Stimulated activated CD4-positive, alpha-beta T cell treated with anti-CD3 and anti-CD28 coated beads, Interleukin-4, amount 100 ng/mL, for 48 hours (primary cell): Measurements from ENCODE around the gene FALEC.
"Not testable (repeated sequence)": the region's sequence is repeated elsewhere in the genome, so short reads cannot be mapped to it uniquely, and the experiment has no call there.

ENCODE experiments used
- DNase-seq, 2 donors: peaks; one replicate each; pipeline ENCODE4 v3.0.0-alpha.2; 2020; ENCODE audit warnings: low read depth in 2 of 2

The FALEC gene

GRCh38 chr1:150558761-150559655 is 43.5 kb downstream of the FALEC start:
- no peak for DNase-seq

GRCh38 chr1:150559656-150560010 is 44.1 kb downstream of the FALEC start:
- DNase-seq, result no peak

- DNase-seq, result peak in 1 of 2 donors; percentile 71
These were observed 44.5 kb downstream of the FALEC start for GRCh38 chr1:150560011-150560438.

- peak; percentile 84 for DNase-seq
These were observed 45.2 kb downstream of the FALEC start for GRCh38 chr1:150560576-150561253.

- peak in 1 of 2 donors; percentile 72 for DNase-seq
These were observed 45.9 kb downstream of the FALEC start for GRCh38 chr1:150561254-150561973.

GRCh38 chr1:150561974-150562445 is 46.5 kb downstream of the FALEC start:
- peak; percentile 89 for DNase-seq

GRCh38 chr1:150562446-150563339 is 47.1 kb downstream of the FALEC start:
- DNase-seq, result peak in 1 of 2 donors; percentile 72

GRCh38 chr1:150563340-150564038 is 47.9 kb downstream of the FALEC start:
- no peak for DNase-seq

GRCh38 chr1:150564051-150564991 is 48.8 kb downstream of the FALEC start:
- no peak for DNase-seq

- DNase-seq, result not testable (repeated sequence)
These were observed 49.9 kb downstream of the FALEC start for GRCh38 chr1:150565240-150565991.

GRCh38 chr1:150566589-150567340 is 51.2 kb downstream of the FALEC start:
- DNase-seq, result no peak

GRCh38 chr1:150567341-150567716 is 51.8 kb downstream of the FALEC start:
- DNase-seq, result no peak

GRCh38 chr1:150567717-150568593 is 52.4 kb downstream of the FALEC start:
- DNase-seq, result no peak

GRCh38 chr1:150568594-150568966 is 53.0 kb downstream of the FALEC start:
- no peak for DNase-seq

- no peak for DNase-seq
These were observed 57.5 kb downstream of the FALEC start for GRCh38 chr1:150572918-150573647.

GRCh38 chr1:150573648-150574071 is 58.1 kb downstream of the FALEC start:
- not testable (repeated sequence) for DNase-seq
